HG03064 (cell line): Measurements from ENCODE around the gene DLGAP1.

ENCODE experiments used
- ATAC-seq: cut with Tn5 transposase; IDR thresholded peaks from one replicate; pipeline ENCODE4 v1.9.1; 2021; ENCODE audit warnings: low read depth; ENCODE audit not compliant: unreplicated experiment

Gene DLGAP1

GRCh38 chr18:3798032-3798431, 657.1 kb downstream of the DLGAP1 start:
- no peak for ATAC-seq

- ATAC-seq = no peak
Observed at GRCh38 chr18:3796434-3796833, 658.7 kb downstream of the DLGAP1 start.

GRCh38 chr18:3794537-3795348, 660.4 kb downstream of the DLGAP1 start:
- no peak for ATAC-seq

GRCh38 chr18:3793545-3793944, 661.6 kb downstream of the DLGAP1 start:
- ATAC-seq = no peak

GRCh38 chr18:3793111-3793510, 662.0 kb downstream of the DLGAP1 start:
- ATAC-seq = no peak

GRCh38 chr18:3792711-3793110, 662.4 kb downstream of the DLGAP1 start:
- ATAC-seq = no peak

GRCh38 chr18:3791238-3791637, 663.9 kb downstream of the DLGAP1 start:
- no peak for ATAC-seq

GRCh38 chr18:3790703-3791102, 664.4 kb downstream of the DLGAP1 start:
- no peak for ATAC-seq

GRCh38 chr18:3789525-3789924, 665.6 kb downstream of the DLGAP1 start:
- ATAC-seq = no peak

GRCh38 chr18:3784949-3785348, 670.2 kb downstream of the DLGAP1 start:
- ATAC-seq = no peak

GRCh38 chr18:3782901-3783300, 672.2 kb downstream of the DLGAP1 start:
- ATAC-seq = no peak

GRCh38 chr18:3777719-3778118, 677.4 kb downstream of the DLGAP1 start:
- ATAC-seq = no peak

- ATAC-seq = no peak
Observed at GRCh38 chr18:3777122-3777521, 678.0 kb downstream of the DLGAP1 start.

GRCh38 chr18:3775996-3776395, 679.1 kb downstream of the DLGAP1 start:
- no peak for ATAC-seq

- ATAC-seq = no peak
Observed at GRCh38 chr18:3773303-3773702, 681.8 kb downstream of the DLGAP1 start.

- peak; percentile 93 for ATAC-seq
Observed at GRCh38 chr18:3771121-3771971, 683.8 kb downstream of the DLGAP1 start.

GRCh38 chr18:3761266-3761665, 693.8 kb downstream of the DLGAP1 start:
- no peak for ATAC-seq

- ATAC-seq = no peak
Observed at GRCh38 chr18:3760741-3761140, 694.4 kb downstream of the DLGAP1 start.

GRCh38 chr18:3759099-3759498, 696.0 kb downstream of the DLGAP1 start:
- no peak for ATAC-seq

- no peak for ATAC-seq
Observed at GRCh38 chr18:3758531-3758930, 696.6 kb downstream of the DLGAP1 start.

GRCh38 chr18:3757361-3757760, 697.7 kb downstream of the DLGAP1 start:
- ATAC-seq = no peak

GRCh38 chr18:3753106-3753505, 702.0 kb downstream of the DLGAP1 start:
- ATAC-seq = no peak
